GM19239 (cell line): ENCODE results near the gene DHX16.
"Not testable (repeated sequence)": the region's sequence is repeated elsewhere in the genome, so short reads cannot be mapped to it uniquely, and the experiment has no call there.

Experiments used
- DNase-seq: peaks from one replicate; pipeline ENCODE4 v3.0.0; 2011; ENCODE audit warnings: low spot score; ENCODE audit not compliant: insufficient read length
- FAIRE-seq: peaks from 2 replicates; lab custom pipeline; 2011; peaks lifted over from hg19 to GRCh38; lab: Jason Lieb, UNC

DHX16 gene

DNA sequence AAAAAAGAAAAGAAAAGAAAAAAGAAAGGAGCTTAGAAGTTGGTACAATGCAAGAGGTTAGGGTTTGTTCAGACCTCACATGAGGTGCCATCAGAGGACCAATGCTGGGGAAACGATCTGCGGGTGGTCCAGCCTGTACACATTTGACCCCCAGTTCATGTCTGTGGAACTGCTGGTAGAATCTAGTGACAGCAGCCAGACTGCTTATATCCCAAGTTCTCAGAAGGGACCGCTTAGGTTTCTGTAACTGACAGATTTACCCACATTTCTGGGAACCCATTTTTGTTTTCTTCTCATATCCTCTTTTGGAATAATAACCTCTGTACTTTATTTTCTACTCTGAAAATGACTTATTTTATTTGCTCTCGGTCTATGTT lies 8.9 kb upstream of the DHX16 start:
- DNase-seq (no peak), FAIRE-seq (no peak)

DNA sequence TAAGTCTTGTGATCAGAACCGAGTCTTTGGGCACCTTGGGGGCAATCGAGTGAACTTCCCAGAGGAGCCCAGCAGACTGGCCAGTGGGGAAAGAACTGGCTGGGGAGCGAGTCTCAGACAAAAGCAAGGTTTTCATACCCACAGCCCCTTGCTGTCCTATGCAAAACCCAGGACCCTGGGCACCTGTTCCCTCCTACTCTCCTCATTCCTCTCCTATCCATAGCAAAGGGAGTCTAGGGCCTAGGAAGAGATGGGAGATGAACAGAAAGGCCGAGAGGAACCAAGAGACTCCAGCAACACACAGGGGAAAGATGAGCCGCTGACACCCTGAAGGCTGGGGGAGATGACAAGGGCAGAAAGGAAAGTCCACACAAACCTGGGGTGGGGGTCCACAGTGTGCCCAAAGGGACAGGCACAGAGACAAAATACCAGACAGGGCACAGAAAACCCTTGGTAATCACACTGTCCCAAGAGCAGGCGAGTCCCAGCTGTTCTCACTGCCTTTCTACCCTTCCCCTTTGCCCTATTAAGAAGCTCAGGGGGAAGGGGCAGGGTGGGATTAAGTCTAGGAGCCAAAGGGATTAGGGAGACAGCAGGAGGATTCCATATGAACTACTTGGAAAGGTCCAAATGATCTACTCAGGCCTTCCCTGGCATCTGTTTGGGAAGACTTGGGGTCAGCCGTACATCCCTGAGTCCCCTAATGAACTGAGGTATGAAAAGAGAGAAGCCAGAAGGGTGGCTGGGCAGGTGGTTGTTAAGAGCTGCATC lies 7.1 kb upstream of the DHX16 start:
- FAIRE-seq (no peak), DNase-seq (no peak)

DNA sequence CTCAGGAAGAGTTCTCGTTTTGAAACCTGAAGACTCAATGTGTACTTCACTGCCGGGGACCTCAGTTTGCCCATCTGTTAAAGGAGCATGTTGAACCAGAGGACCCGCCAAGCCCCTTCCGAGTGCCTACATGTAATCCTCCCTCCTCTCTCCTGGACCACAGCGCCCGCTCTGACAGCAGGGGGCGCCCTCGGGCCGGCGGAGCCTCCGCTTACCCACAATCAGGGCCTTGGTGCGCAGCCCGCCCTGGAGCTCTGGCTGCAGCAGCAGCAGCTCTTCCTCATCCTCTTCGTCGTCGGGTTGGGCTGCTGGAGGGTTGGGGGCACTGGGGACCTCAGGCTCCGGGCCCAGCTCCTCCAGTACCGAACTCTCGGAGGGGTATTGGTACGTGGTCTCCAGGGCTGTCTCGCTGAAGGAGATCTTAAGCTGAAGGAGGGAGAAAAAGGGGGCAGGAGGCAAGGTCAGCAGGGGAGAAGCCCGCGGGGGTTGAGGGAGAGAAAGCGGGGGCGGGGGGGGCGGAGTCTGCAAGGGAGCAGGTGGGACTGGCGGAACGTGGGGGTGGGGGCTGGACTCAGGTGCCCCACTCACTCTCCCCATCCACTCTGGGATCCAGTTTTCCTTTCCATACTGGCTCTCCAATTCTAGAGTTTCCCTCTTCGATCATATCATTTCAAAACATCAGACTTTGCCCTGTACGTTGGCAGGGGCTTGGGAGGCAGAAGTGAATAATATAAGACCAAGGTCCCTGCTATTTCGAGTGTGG lies 6.3 kb upstream of the DHX16 start:
- peak; percentile 86 for FAIRE-seq
- peak; percentile 71 for DNase-seq

DNA sequence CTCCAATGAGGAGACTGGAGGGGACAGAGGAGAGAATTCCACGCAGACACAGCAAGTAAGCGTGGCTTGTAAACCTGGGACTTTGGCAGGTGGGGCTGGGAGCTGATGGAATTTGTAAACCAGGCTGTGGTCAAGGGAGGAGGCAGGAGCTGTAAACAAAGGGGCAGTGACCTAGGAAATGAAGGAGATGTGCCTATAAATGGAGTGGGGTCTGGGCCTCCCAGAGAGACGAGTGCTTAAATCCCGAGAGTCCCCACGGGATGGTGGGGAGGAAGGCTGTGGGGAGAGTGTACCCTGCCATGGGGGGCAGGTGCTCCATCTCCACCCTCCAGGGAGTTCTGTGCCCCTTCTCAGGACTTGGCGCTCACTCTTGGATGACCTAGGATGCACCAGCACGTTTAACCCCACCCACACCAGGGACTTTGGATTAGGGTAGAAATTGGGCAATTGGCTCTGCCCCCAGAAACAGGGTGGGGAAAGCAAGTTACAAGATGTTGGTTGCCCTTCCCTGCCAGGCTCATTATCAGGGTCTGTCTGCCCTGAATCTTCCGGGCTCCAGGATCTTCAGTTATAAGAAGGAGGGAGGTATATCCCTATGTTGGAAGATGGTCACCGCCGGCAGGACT lies 4.0 kb upstream of the DHX16 start:
- FAIRE-seq (no peak), DNase-seq (no peak)

DNA sequence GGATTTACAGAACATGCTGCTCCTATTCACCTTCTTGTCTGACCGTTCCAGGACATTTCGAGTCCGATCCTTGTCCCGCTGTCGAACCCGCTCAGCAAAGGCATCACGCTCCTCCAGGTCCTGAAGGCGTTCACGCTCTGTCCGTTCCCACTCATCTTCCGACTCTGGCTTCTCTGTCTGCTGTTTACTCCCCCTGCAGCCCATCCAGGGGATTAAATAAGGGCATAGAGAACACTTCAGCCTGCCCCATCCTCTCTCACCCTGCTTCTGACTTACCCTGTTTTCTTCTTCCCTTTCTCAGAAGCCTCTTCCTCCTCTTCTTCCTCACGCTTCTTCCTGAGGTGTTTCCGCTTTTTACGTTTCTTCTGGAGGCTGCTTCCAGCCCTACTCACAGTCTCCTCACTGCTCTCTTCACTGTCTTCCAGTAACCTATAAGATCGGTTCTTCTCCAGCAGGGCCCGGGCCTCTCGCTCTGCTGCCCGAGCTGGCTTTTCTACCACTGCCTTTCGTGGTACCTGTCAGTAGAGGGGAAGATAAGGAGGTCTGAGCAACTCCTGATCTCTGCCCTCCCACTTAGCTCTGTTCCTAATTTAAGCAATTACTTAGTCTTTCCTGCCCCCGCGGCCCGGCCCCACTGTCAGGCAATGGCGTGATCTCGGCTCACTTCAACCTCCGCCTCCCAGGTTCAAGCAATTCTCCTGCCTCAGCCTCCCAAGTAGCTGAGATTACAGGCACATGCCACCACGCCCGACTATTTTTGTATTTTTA lies 1.9 kb downstream of the DHX16 start:
- FAIRE-seq (no peak), DNase-seq (no peak)

DNA sequence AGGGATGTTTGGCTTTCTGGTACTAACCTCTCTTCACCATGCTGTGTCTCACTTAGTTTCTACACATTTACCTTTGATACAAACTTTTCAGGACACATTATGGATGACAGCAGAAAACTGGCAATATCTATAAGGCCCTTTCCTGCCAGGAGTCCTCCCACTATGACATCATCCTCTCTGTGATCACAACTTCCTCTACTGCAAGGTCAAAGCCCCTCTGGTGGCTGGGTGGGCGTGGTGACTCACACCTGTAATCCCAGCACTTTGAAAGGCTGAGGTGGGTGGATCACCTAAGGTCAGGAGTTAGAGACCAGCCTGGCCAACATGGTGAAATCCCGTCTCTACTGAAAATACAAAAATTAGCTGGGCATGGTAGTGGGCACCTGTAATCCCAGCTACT lies 6.5 kb downstream of the DHX16 start:
- not testable (repeated sequence) for FAIRE-seq, DNase-seq

DNA sequence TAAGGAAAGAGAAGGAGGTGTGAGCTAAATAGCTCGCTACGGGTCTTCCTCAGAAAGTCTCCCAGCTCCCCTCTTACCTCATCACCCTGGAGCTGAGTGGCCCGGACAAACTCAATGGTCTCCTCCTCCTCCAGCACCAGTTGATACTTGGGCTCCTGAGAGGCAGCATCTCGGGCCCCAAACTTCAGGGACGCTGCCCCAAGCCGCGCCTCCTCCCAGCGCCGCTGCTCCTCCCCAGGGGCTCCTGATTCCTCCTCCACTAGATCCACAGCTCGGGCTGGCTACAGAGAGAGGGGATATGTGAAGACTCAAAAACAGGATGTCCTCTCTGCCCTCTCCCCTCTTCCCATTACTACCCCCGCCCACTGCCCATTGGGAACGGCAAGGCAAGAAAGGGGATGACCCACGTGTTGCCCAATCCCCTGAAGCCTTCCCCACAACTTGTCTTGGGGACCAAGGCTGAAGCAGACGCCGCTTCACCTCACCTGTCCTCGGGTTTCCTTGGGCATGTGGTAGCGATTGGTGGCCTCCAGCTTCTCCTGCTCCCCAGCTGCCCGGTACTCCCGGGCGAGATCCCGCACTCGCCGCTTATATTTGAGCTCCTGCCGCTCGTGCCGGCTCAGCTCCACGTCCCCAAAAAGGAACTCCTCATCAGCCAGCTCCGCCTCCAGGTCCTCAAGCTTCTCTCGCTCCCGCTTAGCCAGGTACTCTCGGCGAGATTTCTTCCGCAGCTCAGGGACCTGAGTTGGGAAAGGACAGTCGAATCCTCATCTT lies 7.6 kb downstream of the DHX16 start:
- DNase-seq (no peak), FAIRE-seq (no peak)

DNA sequence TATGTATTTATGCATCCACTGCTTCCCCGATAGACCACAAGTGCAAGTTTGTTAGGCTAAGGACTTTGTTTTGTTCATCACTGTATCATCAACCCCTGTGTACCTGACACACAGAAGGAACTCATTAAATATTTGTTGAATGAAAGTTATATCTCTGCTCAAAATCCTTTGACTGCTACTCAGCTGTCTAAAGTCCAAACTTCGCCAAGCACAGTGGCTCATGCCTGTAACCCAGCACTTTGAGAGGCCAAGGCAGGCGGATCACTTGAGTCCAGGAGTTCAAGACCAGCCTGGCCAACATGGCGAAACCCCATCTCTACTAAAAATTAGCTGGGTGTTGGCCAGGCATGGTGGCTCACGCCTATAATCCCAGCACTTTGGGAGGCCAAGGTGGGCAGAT lies 14.9 kb downstream of the DHX16 start:
- FAIRE-seq, DNase-seq: not testable (repeated sequence)

DNA sequence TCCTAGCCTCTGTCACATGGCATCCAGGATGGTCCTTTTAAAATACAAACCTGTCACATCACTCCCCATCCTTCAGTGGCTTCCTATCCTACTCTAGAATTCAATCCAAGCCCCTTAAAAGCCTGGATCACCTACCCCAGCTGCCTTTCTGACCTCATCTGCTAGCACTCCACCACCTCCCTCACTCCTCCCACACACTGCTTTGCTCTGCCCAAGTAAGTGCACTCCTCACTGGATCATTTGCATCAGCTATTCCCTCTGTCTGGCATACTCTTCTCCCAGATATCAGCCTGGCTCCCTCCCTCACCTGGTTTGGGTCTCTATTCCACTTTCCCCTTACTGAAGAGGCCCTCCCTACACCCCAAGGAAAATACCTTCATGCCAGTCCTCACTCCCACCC lies 15.4 kb downstream of the DHX16 start:
- DNase-seq (no peak), FAIRE-seq (no peak)

DNA sequence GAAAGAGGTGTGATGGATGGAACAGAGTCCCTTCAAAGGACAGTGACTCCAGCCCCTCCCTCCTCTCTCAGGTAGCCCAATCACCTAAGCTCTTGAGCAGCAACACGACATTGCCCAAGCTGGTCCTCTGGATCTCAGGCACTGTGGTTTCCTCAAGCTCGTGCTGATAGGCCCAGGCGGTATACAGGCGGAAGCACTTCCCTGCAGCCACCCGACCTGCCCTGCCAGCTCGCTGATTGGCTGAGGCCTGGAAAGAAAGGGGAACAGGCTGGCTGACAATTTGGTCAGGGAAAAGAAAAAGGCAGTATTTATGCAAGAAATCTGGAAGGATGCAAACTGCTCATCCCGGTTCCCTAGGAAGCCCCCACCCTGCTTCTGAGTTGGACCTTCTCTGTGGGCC lies 16.3 kb downstream of the DHX16 start:
- no peak for FAIRE-seq
- DNase-seq, result no peak

DNA sequence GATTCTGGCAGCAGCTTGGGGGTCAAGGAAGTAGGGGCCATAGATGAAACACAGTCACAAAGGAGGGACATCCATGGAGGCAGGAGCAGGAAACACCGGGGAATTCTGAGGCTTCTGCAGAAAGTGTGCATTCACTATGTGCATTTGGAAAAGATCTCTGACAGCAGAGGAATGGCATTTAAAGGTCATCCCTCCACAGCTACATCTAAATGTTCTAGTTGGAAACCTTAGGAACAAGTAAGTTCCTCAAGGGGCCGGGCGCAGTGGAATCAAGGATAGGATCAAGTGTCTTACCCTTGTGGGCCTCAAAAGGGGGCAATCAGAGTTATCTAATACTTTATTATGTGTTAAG lies 17.1 kb downstream of the DHX16 start:
- FAIRE-seq (no peak), DNase-seq (no peak)

DNA sequence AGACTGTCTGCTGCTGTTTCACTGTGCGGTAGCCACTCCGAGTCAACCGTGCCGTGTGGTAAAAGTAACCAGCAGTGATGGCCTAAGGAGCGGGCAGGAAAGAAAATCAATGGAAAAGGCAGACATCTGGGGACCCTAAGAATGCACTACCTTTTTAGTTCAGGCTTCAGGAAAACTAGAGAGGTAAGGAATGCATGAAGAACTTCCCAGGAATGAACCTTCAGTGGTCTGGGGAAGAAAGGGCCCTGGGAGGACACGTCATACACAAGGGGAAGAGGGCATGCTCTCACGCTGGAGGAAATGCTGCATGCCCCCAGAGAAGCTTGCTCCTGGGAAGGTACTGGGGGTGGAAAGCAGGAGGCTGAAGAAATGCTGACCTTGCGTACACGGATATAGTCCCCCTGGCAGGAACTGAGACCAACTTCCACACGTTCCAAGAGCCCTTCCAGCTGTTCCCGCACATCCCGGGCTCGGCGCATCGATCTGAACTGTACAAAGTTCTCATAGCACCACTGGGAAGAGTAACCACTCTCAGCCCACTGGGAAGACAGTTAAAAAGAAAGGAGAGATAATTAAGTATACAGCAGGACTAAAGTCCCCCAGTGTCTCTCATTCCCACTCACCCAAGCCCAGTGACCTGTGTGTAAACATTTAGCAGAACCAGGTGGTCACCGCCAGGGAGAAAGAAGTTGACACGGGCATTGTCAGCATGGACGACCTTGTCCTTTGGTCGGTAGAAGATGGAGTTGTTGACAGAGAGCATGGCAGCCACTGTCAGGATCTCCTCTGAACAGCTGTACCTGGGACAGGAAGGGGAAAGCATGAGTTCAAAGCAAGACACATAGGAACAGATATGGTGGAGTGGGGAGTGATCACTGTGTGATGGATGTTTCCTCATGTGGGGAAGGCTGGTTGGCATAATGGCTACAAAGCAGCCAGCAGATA lies 17.7 kb downstream of the DHX16 start:
- DNase-seq (no peak), FAIRE-seq (no peak)

DNA sequence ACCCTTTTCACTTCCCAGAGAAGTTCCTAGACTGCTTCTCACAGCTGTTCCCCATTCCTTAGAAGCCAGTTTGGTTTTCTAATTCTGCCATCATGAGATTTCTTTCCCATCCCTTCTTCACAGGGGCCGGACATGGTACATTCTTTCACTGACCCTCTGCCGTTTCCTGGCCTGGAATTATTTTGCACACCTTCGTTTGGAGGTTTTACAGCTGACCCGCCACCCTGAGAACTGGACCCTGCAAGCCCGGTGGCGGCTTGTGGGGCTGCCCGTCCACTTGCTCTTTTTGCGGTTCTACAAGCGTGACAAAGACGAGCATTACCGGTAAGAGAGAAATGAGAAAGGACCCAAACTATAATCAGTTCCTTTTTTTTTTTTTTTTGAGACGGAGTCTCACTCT lies 21.7 kb downstream of the DHX16 start:
- FAIRE-seq, result no peak

DNA sequence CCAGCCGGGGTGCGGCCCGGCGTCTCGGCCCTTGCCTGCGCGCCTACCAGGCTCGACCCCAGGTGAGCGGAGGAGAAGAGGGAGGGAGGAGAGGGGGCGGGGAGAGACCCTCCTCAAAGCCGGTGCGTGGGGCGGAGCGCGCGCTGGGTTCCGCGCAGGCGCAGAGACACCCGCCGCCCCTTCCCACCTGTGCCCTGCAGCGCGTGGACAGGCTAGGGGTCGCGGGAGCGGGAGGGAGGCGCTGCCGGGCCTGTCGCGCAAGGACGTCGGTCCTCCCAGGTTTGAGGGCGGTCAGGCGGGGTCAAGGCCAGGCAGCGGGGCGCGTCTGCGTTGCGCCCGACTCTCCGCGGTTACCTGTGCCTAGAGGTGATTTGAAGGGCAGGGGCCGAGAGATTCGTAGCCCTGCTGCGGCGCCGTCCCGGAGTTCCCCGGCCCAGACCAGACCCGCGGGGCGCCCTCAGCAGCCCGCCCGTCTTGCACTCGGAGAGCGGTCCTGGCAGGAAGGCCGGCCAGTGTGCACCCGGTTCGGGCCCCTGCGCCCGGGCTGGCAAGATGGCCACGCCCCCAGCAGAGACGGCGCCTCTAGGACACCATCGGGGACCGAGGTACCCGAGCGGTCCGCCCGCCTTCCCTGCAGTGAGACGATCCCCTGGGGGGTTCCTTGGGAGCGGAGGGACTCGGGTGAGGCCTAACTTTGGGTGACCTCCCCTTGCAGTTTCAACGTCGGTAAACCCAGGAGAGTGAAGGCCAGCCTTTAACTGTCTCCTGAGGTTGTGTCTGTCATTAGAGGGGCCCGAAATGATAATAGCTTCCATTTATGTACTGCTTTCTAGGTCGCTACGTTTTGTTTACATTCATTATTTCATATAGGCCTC lies 25.3 kb downstream of the DHX16 start:
- FAIRE-seq, result peak; percentile 21
- peak; percentile 75 for DNase-seq

More for the DNA sequence above, 21.7 kb downstream of the DHX16 start:
- no peak for DNase-seq

DNA sequence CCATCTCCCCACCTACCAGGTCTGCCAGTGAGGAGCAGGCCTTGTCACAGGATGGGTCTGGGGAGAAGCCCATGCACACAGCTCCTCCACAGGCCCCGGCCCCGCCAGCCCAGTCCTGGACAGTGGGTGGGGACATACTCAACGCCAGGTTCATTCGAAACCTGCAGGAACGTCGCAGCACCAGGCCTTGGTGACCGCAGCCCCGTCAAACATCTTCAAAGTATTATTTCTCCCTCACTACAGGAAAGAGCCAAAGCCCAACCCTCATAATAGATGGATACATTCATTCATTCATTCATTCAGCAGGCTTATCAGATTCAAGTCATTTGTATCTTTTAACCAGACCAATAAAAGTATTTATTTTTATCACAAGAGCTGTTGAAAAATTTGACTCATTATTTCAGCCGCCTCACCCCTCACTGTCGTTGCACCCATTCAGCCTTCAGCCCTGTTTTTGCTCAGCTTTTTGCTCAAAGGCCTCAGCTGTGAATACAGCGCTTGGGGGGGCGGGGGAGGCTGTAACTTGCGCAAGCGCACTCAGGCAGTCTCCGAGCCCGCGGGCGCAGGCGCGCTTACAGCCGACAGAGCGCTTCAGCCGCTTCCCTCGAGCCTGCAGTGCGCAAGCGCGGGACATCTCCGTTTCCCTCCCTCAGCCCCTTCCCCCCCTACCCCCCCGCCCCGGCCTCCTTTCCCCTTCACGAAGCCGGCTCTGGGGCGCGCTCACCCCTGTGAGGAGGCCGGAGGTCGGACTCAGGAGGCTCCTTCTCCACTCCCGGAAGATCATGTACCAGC lies 26.2 kb downstream of the DHX16 start, which contains the start of gene C6orf136:
C6orf136 (plus strand) TSS at position 684 of the 792 bp plus-strand sequence; CDS start at position 783, 99 bp downstream.
- FAIRE-seq (peak; percentile 88), DNase-seq (peak; percentile 92)

DNA sequence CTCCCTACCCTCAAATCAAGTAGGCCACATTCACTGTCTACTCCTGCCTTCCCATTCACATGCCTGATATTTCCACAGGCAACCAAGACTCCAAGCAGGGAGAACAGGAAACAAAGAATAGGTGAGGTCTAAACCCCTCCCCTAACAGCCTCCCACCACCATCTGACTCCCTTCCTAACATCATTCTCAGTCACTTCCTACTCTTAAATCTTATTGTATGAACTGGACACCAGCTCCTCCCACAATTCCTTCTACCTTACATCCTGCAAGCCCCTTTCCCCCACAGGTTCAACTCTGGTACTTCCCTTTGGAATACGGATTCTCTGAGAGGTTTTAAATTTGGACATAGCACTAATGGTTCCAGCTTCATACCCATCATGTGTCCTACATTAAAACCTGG lies 26.8 kb downstream of the DHX16 start:
- no peak for FAIRE-seq

DNA sequence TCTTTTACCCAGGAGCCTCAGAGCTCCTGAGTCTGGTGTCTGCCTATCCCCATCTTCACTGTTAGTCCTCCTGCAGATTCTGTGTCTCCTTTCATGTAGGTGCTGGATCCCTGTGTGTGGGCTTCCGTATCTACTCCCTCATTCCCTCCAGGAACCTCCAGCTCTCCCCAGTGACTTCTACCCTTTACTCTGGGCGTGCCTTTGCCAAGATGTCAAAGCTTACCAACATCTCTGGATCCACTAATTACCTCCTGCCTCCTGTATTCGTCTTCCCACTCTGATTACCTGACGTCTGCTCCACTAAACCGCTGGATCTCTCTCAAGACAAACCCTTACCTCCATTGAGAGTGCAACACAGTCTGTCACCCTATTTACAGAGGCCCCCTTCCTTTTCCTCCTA lies 28.0 kb downstream of the DHX16 start:
- FAIRE-seq, result no peak

More for the DNA sequence above, 26.8 kb downstream of the DHX16 start:
- DNase-seq, result no peak

More for the DNA sequence above, 28.0 kb downstream of the DHX16 start:
- DNase-seq, result no peak
